Measurements from ENCODE around the gene PUM2. TPM values are rescaled to one million over a fixed set of nuclear protein-coding genes. Genes with fewer than 3 reads are reported as not detected.

Gene PUM2
- total and polyA plus RNA-seq, 2 of the 8 experiments (the other 6 are each of a cell fraction or from before 2014, with no cell fraction given) = 46.6 to 114 TPM

GRCh38 chr2:20282916-20283592 is 67.6 kb downstream of the PUM2 start (continued):
- TF ChIP-seq, protein P1, sequence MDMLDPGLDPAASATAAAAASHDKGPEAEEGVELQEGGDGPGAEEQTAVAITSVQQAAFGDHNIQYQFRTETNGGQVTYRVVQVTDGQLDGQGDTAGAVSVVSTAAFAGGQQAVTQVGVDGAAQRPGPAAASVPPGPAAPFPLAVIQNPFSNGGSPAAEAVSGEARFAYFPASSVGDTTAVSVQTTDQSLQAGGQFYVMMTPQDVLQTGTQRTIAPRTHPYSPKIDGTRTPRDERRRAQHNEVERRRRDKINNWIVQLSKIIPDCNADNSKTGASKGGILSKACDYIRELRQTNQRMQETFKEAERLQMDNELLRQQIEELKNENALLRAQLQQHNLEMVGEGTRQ (IDR thresholded peaks at IDR 0.05; ENCODE audit: low read length) = no peak
- TF ChIP-seq EGR1 (IDR thresholded peaks at IDR 0.05; ENCODE audit: borderline replicate concordance, low read depth, low read length) = no peak

Measured in H1 (cell line).